CD4-positive, alpha-beta T cell treated with Interleukin-17A for 1 hour (primary cell): ENCODE results near the gene FNDC3B.
"Not testable (repeated sequence)": the region's sequence is repeated elsewhere in the genome, so short reads cannot be mapped to it uniquely, and the experiment has no call there.

Source experiments
- DNase-seq: peaks from one replicate; pipeline ENCODE4 v3.0.0-alpha.2; 2020

FNDC3B gene

GRCh38 chr3:172249039-172249438 is 209.7 kb downstream of the FNDC3B start:
- no peak for DNase-seq

GRCh38 chr3:172251211-172251610 is 211.8 kb downstream of the FNDC3B start:
- DNase-seq, result no peak

GRCh38 chr3:172253200-172253599 is 213.8 kb downstream of the FNDC3B start:
- no peak for DNase-seq

- no peak for DNase-seq
These were observed 215.2 kb downstream of the FNDC3B start for GRCh38 chr3:172254542-172254941.

- not testable (repeated sequence) for DNase-seq
These were observed 215.9 kb downstream of the FNDC3B start for GRCh38 chr3:172255321-172255720.

- no peak for DNase-seq
These were observed 216.8 kb downstream of the FNDC3B start for GRCh38 chr3:172256101-172256734.

GRCh38 chr3:172257648-172258400 is 218.4 kb downstream of the FNDC3B start:
- no peak for DNase-seq

GRCh38 chr3:172258624-172259023 is 219.2 kb downstream of the FNDC3B start:
- no peak for DNase-seq

- no peak for DNase-seq
These were observed 219.7 kb downstream of the FNDC3B start for GRCh38 chr3:172259111-172259541.

- no peak for DNase-seq
These were observed 220.4 kb downstream of the FNDC3B start for GRCh38 chr3:172259726-172260248.

- no peak for DNase-seq
These were observed 221.0 kb downstream of the FNDC3B start for GRCh38 chr3:172260381-172260780.

- no peak for DNase-seq
These were observed 221.7 kb downstream of the FNDC3B start for GRCh38 chr3:172261054-172261453.

GRCh38 chr3:172262991-172263608 is 223.7 kb downstream of the FNDC3B start:
- no peak for DNase-seq

GRCh38 chr3:172263781-172264486 is 224.6 kb downstream of the FNDC3B start:
- DNase-seq, result no peak

GRCh38 chr3:172266103-172266502 is 226.7 kb downstream of the FNDC3B start:
- DNase-seq, result no peak

GRCh38 chr3:172268425-172268824 is 229.0 kb downstream of the FNDC3B start:
- no peak for DNase-seq

- DNase-seq, result no peak
These were observed 229.5 kb downstream of the FNDC3B start for GRCh38 chr3:172268868-172269267.

- no peak for DNase-seq
These were observed 231.3 kb downstream of the FNDC3B start for GRCh38 chr3:172270557-172271166.

- DNase-seq, result no peak
These were observed 232.1 kb downstream of the FNDC3B start for GRCh38 chr3:172271386-172271976.

GRCh38 chr3:172272698-172273097 is 233.3 kb downstream of the FNDC3B start:
- no peak for DNase-seq

- no peak for DNase-seq
These were observed 234.0 kb downstream of the FNDC3B start for GRCh38 chr3:172273378-172273777.

GRCh38 chr3:172274906-172275305 is 235.5 kb downstream of the FNDC3B start:
- no peak for DNase-seq
